DND-41 (cell line): ENCODE data around the gene UBE2N.

Source experiments
- ATAC-seq: fragments of 200-7000 bp; cut with Tn5 transposase; 3 replicates; pipeline ENCODE4 v1.9.1; 2021; ENCODE audit warnings: low read depth; ENCODE audit not compliant: insufficient read depth
- DNase-seq: peaks from one replicate; pipeline ENCODE4 v3.0.0-alpha.2; 2020
- H2AFZ ChIP-seq: 2 replicates; pipeline ENCODE4 v1.6.0; 2012; ENCODE audit warnings: low read depth, low read length
- H3K27ac ChIP-seq: 2 replicates; pipeline ENCODE4 v1.5.1; 2012; ENCODE audit warnings: low read length, inconsistent platforms
- H3K27me3 ChIP-seq: fragments of 200-600 bp; sonication (generic); 2 replicates; pipeline ENCODE4 v1.6.0; 2012; ENCODE audit warnings: low read length, mild to moderate bottlenecking, inconsistent platforms; ENCODE audit not compliant: insufficient read depth, poor library complexity
- H3K36me3 ChIP-seq: 2 replicates; pipeline ENCODE4 v1.5.1; 2012; ENCODE audit warnings: low read length, inconsistent platforms; ENCODE audit not compliant: insufficient read depth
- H3K4me1 ChIP-seq: 2 replicates; pipeline ENCODE4 v1.5.1; 2012; ENCODE audit warnings: mild to moderate bottlenecking, low read length; ENCODE audit not compliant: insufficient read depth
- H3K4me2 ChIP-seq: 2 replicates; pipeline ENCODE4 v1.6.0; 2012; ENCODE audit warnings: mild to moderate bottlenecking, moderate library complexity, low read length, inconsistent platforms; ENCODE audit not compliant: insufficient read depth
- H3K4me3 ChIP-seq, 2 experiments: fragments of 200-600 bp in 1 of 2; shearing (Covaris generic) in 1 of 2; 2 replicates each; pipeline ENCODE4 v1.5.1; 2012 to 2016; ENCODE audit warnings: inconsistent platforms in 2 of 2, low read length in 2 of 2, mild to moderate bottlenecking in 2 of 2, low read depth in 1 of 2, moderate library complexity in 1 of 2
- H3K79me2 ChIP-seq: 2 replicates; pipeline ENCODE4 v1.6.0; 2012; ENCODE audit warnings: low read length, inconsistent platforms; ENCODE audit not compliant: insufficient read depth
- H3K9ac ChIP-seq: 2 replicates; pipeline ENCODE4 v1.6.0; 2012; ENCODE audit warnings: low read depth, mild to moderate bottlenecking, inconsistent platforms, low read length, moderate library complexity
- H3K9me3 ChIP-seq: 2 replicates; pipeline ENCODE4 v1.5.1; 2012; ENCODE audit warnings: low read length, moderate library complexity, mild to moderate bottlenecking, inconsistent platforms; ENCODE audit not compliant: insufficient read depth, severe bottlenecking
- H4K20me1 ChIP-seq: 2 replicates; pipeline ENCODE4 v1.6.0; 2012; ENCODE audit warnings: low read length; ENCODE audit not compliant: insufficient read depth
- CTCF ChIP-seq: IDR thresholded peaks from 2 replicates; pipeline ENCODE4 v1.5.1; 2012; ENCODE audit warnings: borderline replicate concordance, low read length, moderate library complexity, mild to moderate bottlenecking; ENCODE audit not compliant: poor library complexity, severe bottlenecking; ENCODE audit errors: extremely low read depth
- EZH2 ChIP-seq: IDR thresholded peaks from 3 replicates; pipeline ENCODE4 v1.6.1; 2012; ENCODE audit warnings: borderline replicate concordance, low read depth, mild to moderate bottlenecking, moderate library complexity, low read length, inconsistent platforms; ENCODE audit not compliant: severe bottlenecking

The UBE2N gene

GRCh38 chr12:93461503-93461902 is 19.8 kb upstream of the UBE2N start:
- DNase-seq (no peak), ATAC-seq (no peak)
- no peak overlapping the region for H3K4me2 ChIP-seq
- no peaks in the 10 kb centered on the region for H3K9me3 ChIP-seq
- H3K4me3 ChIP-seq, result no peak overlapping the region
- no peaks in the 10 kb centered on the region for H3K4me1 ChIP-seq
- no peaks in the 10 kb centered on the region for H3K79me2 ChIP-seq
- no peaks in the 10 kb centered on the region for H4K20me1 ChIP-seq
- no peaks in the 10 kb centered on the region for H3K36me3 ChIP-seq
- no peaks in the 10 kb centered on the region for H3K27me3 ChIP-seq
- no peak overlapping the region for H2AFZ ChIP-seq
- no peak overlapping the region for H3K9ac ChIP-seq
- TF ChIP-seq EZH2, result no peak
- TF ChIP-seq CTCF, result no peak
- H3K27ac ChIP-seq, result no peak overlapping the region

- DNase-seq (no peak), ATAC-seq (no peak)
- H3K9ac ChIP-seq, result no peak overlapping the region
These were observed 19.2 kb upstream of the UBE2N start for GRCh38 chr12:93460902-93461301.

GRCh38 chr12:93460003-93460402 is 18.3 kb upstream of the UBE2N start:
- Histone ChIP-seq H3K4me3 (no peak overlapping the region), H4K20me1 (no peaks in the 10 kb centered on the region), H3K4me2 (no peak overlapping the region), H3K79me2 (no peaks in the 10 kb centered on the region), H3K27me3 (no peaks in the 10 kb centered on the region), H3K27ac (no peak overlapping the region), H3K9ac (no peak overlapping the region), H3K4me1 (no peaks in the 10 kb centered on the region), H2AFZ (peak overlapping the region; percentile 15; the same call in 1 of the 2 replicates), H3K9me3 (no peaks in the 10 kb centered on the region), H3K36me3 (no peaks in the 10 kb centered on the region)
- no peak for ATAC-seq
- TF ChIP-seq EZH2 (no peak), CTCF (no peak)
- no peak for DNase-seq

More at GRCh38 chr12:93460902-93461301, 19.2 kb upstream of the UBE2N start:
- Histone ChIP-seq H3K36me3 (no peaks in the 10 kb centered on the region), H3K9me3 (no peaks in the 10 kb centered on the region), H3K79me2 (no peaks in the 10 kb centered on the region), H3K4me1 (no peaks in the 10 kb centered on the region), H3K27ac (no peak overlapping the region), H3K4me3 (no peak overlapping the region), H3K4me2 (no peak overlapping the region), H2AFZ (no peak overlapping the region), H4K20me1 (no peaks in the 10 kb centered on the region), H3K27me3 (no peaks in the 10 kb centered on the region)
- TF ChIP-seq CTCF, result no peak
- no peak for TF ChIP-seq EZH2

GRCh38 chr12:93459097-93459496 is 17.4 kb upstream of the UBE2N start:
- Histone ChIP-seq H3K27ac (no peak overlapping the region), H4K20me1 (no peaks in the 10 kb centered on the region), H3K9me3 (no peaks in the 10 kb centered on the region), H3K27me3 (no peaks in the 10 kb centered on the region), H3K4me3 (no peak overlapping the region), H2AFZ (no peak overlapping the region), H3K9ac (no peak overlapping the region), H3K4me1 (no peaks in the 10 kb centered on the region), H3K36me3 (no peaks in the 10 kb centered on the region), H3K4me2 (no peak overlapping the region), H3K79me2 (no peaks in the 10 kb centered on the region)
- ATAC-seq, result no peak
- TF ChIP-seq CTCF (no peak), EZH2 (no peak)
- DNase-seq, result no peak
